Panc1 (cell line): ENCODE results near the gene TMOD3.

Experiments
- TCF7L2 ChIP-seq: IDR thresholded peaks from 2 replicates; pipeline ENCODE4 v1.6.1; 2011; ENCODE audit warnings: mild to moderate bottlenecking, low read depth, low read length, inconsistent platforms
- TF ChIP-seq, protein P1 (sequence below): fragments of 450-650 bp; IDR thresholded peaks from 2 replicates; pipeline ENCODE4 v1.5.1; 2017; ENCODE audit warnings: mild to moderate bottlenecking
- TF ChIP-seq, protein P2 (sequence below), 2 experiments: IDR thresholded peaks; 2 replicates each; pipeline ENCODE4 v1.6.1; 2011 to 2012; ENCODE audit warnings: low read depth in 2 of 2, control low read depth in 1 of 2, low read length in 1 of 2, mild to moderate bottlenecking in 1 of 2, moderate library complexity in 1 of 2; ENCODE audit not compliant: insufficient read depth in 1 of 2

- TF ChIP-seq, protein P1, sequence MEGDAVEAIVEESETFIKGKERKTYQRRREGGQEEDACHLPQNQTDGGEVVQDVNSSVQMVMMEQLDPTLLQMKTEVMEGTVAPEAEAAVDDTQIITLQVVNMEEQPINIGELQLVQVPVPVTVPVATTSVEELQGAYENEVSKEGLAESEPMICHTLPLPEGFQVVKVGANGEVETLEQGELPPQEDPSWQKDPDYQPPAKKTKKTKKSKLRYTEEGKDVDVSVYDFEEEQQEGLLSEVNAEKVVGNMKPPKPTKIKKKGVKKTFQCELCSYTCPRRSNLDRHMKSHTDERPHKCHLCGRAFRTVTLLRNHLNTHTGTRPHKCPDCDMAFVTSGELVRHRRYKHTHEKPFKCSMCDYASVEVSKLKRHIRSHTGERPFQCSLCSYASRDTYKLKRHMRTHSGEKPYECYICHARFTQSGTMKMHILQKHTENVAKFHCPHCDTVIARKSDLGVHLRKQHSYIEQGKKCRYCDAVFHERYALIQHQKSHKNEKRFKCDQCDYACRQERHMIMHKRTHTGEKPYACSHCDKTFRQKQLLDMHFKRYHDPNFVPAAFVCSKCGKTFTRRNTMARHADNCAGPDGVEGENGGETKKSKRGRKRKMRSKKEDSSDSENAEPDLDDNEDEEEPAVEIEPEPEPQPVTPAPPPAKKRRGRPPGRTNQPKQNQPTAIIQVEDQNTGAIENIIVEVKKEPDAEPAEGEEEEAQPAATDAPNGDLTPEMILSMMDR = no peak
- TF ChIP-seq, protein P2, sequence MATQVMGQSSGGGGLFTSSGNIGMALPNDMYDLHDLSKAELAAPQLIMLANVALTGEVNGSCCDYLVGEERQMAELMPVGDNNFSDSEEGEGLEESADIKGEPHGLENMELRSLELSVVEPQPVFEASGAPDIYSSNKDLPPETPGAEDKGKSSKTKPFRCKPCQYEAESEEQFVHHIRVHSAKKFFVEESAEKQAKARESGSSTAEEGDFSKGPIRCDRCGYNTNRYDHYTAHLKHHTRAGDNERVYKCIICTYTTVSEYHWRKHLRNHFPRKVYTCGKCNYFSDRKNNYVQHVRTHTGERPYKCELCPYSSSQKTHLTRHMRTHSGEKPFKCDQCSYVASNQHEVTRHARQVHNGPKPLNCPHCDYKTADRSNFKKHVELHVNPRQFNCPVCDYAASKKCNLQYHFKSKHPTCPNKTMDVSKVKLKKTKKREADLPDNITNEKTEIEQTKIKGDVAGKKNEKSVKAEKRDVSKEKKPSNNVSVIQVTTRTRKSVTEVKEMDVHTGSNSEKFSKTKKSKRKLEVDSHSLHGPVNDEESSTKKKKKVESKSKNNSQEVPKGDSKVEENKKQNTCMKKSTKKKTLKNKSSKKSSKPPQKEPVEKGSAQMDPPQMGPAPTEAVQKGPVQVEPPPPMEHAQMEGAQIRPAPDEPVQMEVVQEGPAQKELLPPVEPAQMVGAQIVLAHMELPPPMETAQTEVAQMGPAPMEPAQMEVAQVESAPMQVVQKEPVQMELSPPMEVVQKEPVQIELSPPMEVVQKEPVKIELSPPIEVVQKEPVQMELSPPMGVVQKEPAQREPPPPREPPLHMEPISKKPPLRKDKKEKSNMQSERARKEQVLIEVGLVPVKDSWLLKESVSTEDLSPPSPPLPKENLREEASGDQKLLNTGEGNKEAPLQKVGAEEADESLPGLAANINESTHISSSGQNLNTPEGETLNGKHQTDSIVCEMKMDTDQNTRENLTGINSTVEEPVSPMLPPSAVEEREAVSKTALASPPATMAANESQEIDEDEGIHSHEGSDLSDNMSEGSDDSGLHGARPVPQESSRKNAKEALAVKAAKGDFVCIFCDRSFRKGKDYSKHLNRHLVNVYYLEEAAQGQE (IDR thresholded peaks at IDR 0.05; ENCODE audit: insufficient read depth in 1 of 2, low read depth in 2 of 2, low read length in 1 of 2) = no peak
- TF ChIP-seq TCF7L2 = no peak
These were observed 11.2 kb downstream of the TMOD3 start for GRCh38 chr15:51840692-51841091.
